HG03159 (cell line): ENCODE results near the gene TFR2.

Experiments used
- ATAC-seq: cut with Tn5 transposase; IDR thresholded peaks from one replicate; pipeline ENCODE4 v1.9.1; 2021; ENCODE audit warnings: mild to moderate bottlenecking, moderate library complexity; ENCODE audit not compliant: unreplicated experiment

Gene TFR2

GRCh38 chr7:100613412-100614175, 27.8 kb downstream of the TFR2 start:
- no peak for ATAC-seq

GRCh38 chr7:100612730-100613390, 28.5 kb downstream of the TFR2 start:
- ATAC-seq = no peak

- ATAC-seq = peak; percentile 86
Measured at GRCh38 chr7:100611983-100612729, 29.2 kb downstream of the TFR2 start, which contains the start of gene MOSPD3. MOSPD3 (plus strand) TSS chr7:100612540; CDS start chr7:100612792, 252 bp downstream.

- no peak for ATAC-seq
Measured at GRCh38 chr7:100609958-100610357, 31.4 kb downstream of the TFR2 start.

GRCh38 chr7:100607111-100607510, 34.2 kb downstream of the TFR2 start:
- ATAC-seq = no peak

- no peak for ATAC-seq
Measured at GRCh38 chr7:100606313-100606712, 35.0 kb downstream of the TFR2 start.

GRCh38 chr7:100604976-100605911, 36.1 kb downstream of the TFR2 start:
- no peak for ATAC-seq

- no peak for ATAC-seq
Measured at GRCh38 chr7:100604028-100604975, 37.0 kb downstream of the TFR2 start.

GRCh38 chr7:100603726-100604027, 37.7 kb downstream of the TFR2 start:
- no peak for ATAC-seq

- ATAC-seq = no peak
Measured at GRCh38 chr7:100602889-100603725, 38.2 kb downstream of the TFR2 start.

- no peak for ATAC-seq
Measured at GRCh38 chr7:100600730-100601038, 40.7 kb downstream of the TFR2 start.

GRCh38 chr7:100599911-100600729, 41.2 kb downstream of the TFR2 start:
- ATAC-seq = no peak

GRCh38 chr7:100598425-100598824, 42.9 kb downstream of the TFR2 start:
- ATAC-seq = no peak

GRCh38 chr7:100595188-100595587, 46.2 kb downstream of the TFR2 start:
- ATAC-seq = no peak

GRCh38 chr7:100591596-100591995, 49.8 kb downstream of the TFR2 start:
- ATAC-seq = no peak

GRCh38 chr7:100590077-100590737, 51.1 kb downstream of the TFR2 start:
- ATAC-seq = no peak

GRCh38 chr7:100589341-100589947, 51.9 kb downstream of the TFR2 start:
- ATAC-seq = no peak
